ENCODE data around the gene TMCC2.
A peak's percentile ranks its signal among the peaks of the same experiment; 100 is the strongest.
"Not testable (repeated sequence)": the region's sequence is repeated elsewhere in the genome, so short reads cannot be mapped to it uniquely, and the experiment has no call there.

Gene TMCC2

DNA sequence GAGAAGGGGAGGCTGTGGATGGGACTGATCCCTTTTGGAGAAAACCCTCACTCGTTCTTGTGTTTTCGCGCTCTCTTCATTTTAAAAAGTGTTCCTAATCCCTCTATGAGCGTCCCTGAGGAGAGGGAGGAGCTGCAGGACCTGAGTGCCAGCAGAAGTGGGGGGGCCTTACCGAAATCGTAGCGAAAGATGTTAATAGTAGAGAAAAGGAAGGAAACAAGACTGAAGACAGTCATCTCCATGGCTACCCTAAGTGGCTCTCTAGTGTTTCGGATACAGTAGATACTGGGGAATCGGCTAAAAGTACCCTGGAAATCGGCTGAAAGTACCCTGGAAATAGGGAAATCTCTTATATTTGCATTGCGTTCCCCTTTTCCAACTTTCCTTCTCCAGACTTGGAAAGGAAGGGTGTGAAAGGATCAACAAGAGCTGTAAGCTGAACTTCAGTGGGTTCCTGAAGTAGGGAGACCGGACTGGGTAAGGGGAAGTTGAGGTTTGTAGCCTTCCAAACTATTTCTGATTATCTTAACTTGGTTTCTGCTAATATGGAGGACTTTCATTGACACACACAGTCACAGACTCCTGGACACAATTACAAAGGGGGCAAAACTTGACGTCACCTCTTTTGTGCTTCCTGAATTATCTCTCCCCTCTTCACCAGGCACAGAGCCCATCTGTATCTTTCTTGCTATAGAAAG, 15.8 kb upstream of the TMCC2 start:
- DNase-seq (ENCODE audit: low spot score) = no peak

DNA sequence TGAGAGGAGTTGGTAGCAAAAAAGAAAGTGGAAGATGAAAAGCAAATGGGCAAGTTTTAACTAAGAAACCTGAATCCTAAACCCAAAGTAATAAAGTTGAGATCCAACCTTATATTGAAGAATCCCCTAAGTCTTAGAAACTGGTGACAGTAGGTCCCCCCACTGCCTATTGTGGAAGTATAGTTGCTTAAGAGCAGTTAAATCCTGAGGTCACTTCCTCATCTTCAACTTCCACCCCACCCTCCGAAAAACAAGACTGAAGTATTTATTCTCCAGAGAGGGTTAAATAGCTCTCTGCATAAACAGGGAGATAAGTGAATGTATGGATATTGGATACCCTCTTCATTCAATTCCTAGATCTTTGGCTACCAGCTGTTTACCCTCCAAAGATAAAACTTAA, 13.0 kb upstream of the TMCC2 start:
- no peak for DNase-seq (ENCODE audit: low spot score)

DNA sequence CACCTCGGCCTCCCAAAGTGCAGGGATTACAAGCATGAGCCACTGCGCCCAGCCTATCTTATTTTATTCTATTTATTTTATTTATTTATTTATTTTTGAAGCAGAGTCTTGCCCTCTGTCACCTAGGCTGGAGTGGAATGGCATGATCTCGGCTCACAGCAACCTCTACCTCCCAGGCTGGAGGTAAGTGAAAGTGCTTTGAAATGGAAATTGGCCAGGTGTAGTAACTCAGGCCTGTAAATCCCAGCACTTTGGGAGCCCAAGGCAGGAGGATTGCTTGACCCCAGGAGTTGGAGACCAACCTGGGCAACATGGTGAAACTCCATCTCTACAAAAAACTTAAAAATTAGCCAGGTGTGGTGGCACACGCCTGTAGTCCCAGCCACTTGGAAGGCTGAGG, 11.2 kb upstream of the TMCC2 start:
- no peak for DNase-seq (ENCODE audit: low spot score)

GRCh38 chr1:205217418-205217817, 10.3 kb upstream of the TMCC2 start:
- DNase-seq (ENCODE audit: low spot score) = no peak

- DNase-seq (ENCODE audit: low spot score) = no peak
These were observed 7.3 kb upstream of the TMCC2 start for GRCh38 chr1:205220421-205220820.

DNA sequence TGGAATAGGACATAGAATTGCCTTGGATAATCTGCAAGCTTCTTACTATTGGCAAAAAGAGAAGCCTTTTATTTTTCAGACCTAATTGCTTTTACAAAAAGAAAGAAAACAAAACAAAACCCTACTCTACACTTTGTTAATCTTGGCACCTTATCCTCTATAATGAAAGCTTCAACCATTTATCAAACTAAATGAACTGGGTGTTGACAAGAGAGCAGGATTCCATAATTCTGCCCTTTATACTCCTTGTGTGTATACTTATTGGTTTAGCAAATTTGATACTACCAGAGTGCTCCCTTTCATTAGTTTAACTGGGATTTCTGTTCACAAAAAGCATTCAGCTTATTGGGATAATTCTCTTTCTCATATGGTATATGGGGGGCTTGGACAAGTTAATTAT, 3.0 kb upstream of the TMCC2 start:
- DNase-seq (ENCODE audit: low spot score) = no peak

DNA sequence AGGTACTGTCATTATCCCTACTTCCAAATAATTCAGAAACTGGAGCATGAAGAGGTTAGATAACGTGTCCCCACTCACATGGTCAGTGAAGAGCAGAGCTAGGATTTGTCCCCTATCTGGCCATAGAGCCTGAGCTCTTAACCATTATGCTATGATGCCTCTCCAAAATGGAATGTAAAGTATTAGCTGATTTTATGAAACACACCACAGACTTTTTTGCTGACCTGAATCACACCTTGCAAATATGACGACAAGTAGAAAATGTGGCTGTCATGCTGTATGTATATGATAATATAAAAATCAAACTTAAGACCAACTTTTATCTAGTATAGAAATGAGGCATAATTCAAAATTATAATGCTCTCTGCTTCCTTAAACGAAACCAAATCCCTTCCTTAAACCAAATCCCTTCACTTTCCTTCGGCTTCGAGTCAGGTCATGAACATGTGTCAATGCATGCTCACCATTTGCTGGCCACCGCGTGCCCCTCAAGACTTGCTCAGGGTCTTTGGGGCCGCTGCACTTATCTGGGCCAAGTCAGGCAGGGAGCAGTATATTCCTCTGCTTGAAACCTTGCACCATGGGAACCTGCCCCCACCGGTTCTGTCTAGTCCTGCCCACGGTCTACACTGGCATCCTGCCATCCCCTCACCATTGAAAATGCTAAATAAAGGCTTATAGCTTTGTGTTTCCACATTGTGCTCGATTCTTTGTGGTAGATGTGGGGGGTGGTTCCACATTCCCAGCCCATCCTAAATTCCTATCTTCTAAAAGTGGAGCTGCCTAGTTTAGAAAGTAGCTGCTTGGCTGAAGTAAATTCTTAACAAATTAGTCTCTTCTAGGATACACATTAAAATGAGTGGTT, 1.6 kb upstream of the TMCC2 start:
- no peak for DNase-seq (ENCODE audit: low spot score)

GRCh38 chr1:205226868-205227583, 720 bp upstream of the TMCC2 start:
- no peak for DNase-seq (ENCODE audit: low spot score)

GRCh38 chr1:205228093-205228521, 361 bp downstream of the TMCC2 start:
- DNase-seq (ENCODE audit: low spot score) = no peak

- DNase-seq (ENCODE audit: low spot score) = peak; percentile 91
These were observed 1.7 kb downstream of the TMCC2 start for GRCh38 chr1:205229399-205229871.

DNA sequence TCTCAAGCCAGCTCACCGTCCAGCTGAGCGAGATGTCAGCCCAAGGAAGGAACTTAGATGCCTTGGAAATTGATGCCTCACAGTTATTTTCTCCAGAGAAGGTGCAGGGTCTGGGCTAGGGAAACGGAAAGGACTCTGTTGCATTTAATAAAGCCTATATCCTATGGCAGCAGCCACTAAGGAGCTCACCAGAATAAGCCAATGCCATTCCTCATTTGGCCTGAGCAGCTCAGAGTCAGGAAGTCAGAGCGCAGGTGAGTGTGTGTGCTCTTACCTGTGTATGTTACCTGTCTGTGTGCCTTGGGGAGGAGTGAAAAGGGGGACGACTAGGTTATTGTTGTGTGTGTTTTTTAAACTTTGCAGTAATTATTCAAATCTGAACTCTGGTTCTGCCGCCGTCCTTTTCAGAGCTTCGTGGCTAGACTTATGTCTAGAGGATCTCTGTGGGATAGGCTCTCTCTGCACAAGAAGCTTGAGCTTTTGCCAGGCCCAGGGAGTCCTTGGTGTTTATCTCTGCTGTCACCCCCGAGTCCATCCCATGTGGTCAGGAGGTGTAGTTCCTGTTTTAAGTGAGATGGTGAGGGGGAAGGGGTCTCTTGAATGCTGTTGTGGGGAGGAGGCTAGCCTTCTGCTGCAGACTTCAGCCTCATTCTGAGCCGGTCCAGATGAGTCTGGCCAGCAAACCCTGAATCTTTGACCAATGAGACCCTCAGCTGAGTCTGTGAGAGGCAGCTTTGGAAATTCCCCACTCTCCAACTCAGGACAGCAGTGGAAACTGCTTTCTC, 2.4 kb downstream of the TMCC2 start:
- DNase-seq (ENCODE audit: low spot score) = no peak

GRCh38 chr1:205230982-205231381, 3.2 kb downstream of the TMCC2 start:
- DNase-seq (ENCODE audit: low spot score) = no peak

GRCh38 chr1:205232127-205232820, 4.5 kb downstream of the TMCC2 start:
- no peak for DNase-seq (ENCODE audit: low spot score)

DNA sequence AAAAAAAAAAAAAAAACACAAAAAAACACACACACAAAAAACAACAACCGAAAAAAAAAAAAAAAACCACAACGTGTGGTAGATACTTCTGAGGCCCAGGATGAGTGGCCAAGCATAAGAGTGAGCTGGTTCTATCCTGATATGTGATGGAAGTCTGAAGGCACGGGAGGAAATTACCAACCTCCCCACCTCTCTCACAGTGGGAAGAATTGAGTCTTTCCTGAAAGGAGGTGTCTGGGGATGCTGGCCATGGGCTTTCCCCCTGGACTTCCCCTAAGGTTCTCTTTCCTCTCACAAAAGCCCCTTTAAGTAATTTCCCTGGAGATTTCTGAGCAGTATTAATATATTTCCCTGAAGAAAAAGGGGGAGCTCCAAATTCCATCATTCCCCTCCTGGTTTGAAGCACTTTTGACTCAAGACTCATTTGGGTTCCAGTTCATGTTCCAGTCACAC, 5.2 kb downstream of the TMCC2 start:
- DNase-seq (ENCODE audit: low spot score) = no peak

DNA sequence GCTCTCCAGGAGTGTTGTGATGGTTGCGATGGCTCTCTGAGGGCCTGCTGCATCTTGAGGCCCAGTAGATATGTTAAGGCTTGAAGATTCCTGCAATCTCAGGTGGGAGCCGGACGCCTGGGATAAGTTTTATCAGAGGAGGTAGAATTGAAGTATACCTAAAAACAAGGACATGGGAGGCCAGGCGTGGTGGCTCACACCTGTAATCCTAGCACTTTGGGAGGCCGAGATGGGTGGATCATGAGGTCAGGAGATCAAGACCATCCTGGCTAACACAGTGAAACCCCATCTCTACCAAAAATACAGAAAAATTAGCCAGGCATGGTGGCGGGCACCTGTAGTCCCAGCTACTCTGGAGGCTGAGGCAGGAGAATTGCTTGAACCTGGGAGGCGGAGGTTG, 6.2 kb downstream of the TMCC2 start:
- DNase-seq (ENCODE audit: low spot score) = not testable (repeated sequence)

DNA sequence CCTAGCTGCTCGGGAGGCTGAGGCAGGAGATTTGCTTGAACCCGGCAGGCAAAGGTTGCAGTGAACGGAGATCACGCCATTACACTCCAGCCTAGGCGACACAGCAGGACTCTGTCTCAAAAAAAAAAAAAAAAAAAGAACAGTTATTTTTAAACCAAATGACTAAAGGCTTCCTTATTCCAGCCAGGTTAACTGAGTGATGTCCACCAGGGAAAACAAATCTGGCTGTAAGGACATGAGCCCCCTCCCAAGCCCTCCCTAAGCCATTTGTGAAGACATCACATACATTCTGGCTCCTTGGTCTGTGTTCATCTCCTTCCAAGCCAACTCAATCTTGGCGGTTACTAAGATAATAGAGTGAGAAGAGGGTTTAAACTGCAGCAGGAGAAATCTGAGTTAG, 8.2 kb downstream of the TMCC2 start:
- DNase-seq (ENCODE audit: low spot score) = no peak

DNA sequence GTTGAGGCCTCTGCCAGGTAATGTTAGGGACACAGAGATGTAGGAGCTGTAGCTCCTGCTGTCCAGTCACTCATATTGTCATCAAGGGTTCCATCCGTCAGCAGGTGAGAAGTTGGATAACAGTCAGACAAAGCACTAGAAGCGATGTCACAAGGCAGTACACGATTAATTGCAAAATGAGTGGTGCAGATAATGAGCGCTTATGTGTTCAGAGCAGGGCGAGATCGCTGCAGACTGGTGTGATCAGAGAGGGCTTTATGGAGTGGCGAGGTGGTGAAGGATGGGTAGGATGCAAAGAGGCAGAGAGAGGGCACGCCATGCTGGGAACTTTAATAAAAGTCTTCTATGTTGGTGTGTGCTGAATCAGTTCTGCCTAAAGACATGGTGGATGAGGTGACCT, 8.8 kb downstream of the TMCC2 start:
- no peak for DNase-seq (ENCODE audit: low spot score)

GRCh38 chr1:205236951-205237475, 9.3 kb downstream of the TMCC2 start:
- no peak for DNase-seq (ENCODE audit: low spot score)

- no peak for DNase-seq (ENCODE audit: low spot score)
These were observed 10.1 kb downstream of the TMCC2 start for GRCh38 chr1:205237526-205238484.

GRCh38 chr1:205239078-205239477, 11.3 kb downstream of the TMCC2 start:
- no peak for DNase-seq (ENCODE audit: low spot score)

All from germinal center (tissue), 1 donor.